HepG2 (cell line): ENCODE measurements around the gene RNASE8. TPM values are rescaled to one million over a fixed set of nuclear protein-coding genes. Genes with fewer than 3 reads are reported as not detected.
A peak's percentile ranks its signal among the peaks of the same experiment; 100 is the strongest.

Source experiments
- ATAC-seq: fragments of 200-7000 bp; cut with Tn5 transposase; 3 replicates; pipeline ENCODE4 v1.9.1; 2020; ENCODE audit warnings: mild to moderate bottlenecking, moderate library complexity
- BruUV-seq: library from RNA; stranded (reverse); fragments of 400-500 nt; replicated peaks from 2 replicates; lab custom pipeline; 2021; lab: Mats Ljungman, UMichigan
- CTCF ChIA-PET: fragments of 300-600 bp; formaldehyde crosslinking; extraction: SDS; loops from one replicate; lab custom pipeline; 2021; ENCODE audit warnings: low total read pairs, inconsistent platforms, low intra/inter-chr PET ratio; lab: Yijun Ruan, JAX
- POLR2A ChIA-PET: fragments of 350-600 bp; sonication (Branson Sonifier 250); formaldehyde crosslinking; loops from one replicate; lab custom pipeline; 2020; ENCODE audit warnings: antibody characterized with exemption, inconsistent platforms; lab: Yijun Ruan, JAX
- DNase-seq: peaks from one replicate; pipeline ENCODE4 v3.0.0-alpha.2; 2015; ENCODE audit warnings: low spot score
- FAIRE-seq: peaks from 3 replicates; lab custom pipeline; 2011; peaks lifted over from hg19 to GRCh38; lab: Jason Lieb, UNC
- H2AFZ ChIP-seq: one replicate; pipeline ENCODE4 v1.6.1; 2011; ENCODE audit warnings: low read length, inconsistent platforms
- H3K27ac ChIP-seq: fragments of 300-600 bp; 3 replicates; pipeline ENCODE4 v1.8.0; 2011; ENCODE audit warnings: mixed run types, mild to moderate bottlenecking, mixed read lengths, low read length, inconsistent platforms; ENCODE audit not compliant: insufficient read depth; ENCODE audit errors: extremely low read length
- H3K27me3 ChIP-seq, 2 experiments: fragments of 200-600 bp in 1 of 2; 2 replicates in 1 of 2; 3 replicates in 1 of 2; pipeline versions ENCODE4 v1.6.0 to v1.8.0; 2011; ENCODE audit warnings: low read length in 2 of 2, mild to moderate bottlenecking in 2 of 2, moderate library complexity in 2 of 2, inconsistent platforms in 1 of 2; ENCODE audit not compliant: insufficient read depth in 2 of 2, control insufficient read depth in 1 of 2
- H3K36me3 ChIP-seq, 2 experiments: fragments of 200-600 bp in 1 of 2; replicated peaks in 1 of 2; 2 replicates in 1 of 2; 3 replicates in 1 of 2; pipeline versions ENCODE4 v1.5.1 to v1.8.0; 2011; ENCODE audit warnings: low read length in 2 of 2, inconsistent platforms in 1 of 2; ENCODE audit not compliant: insufficient read depth in 2 of 2, control insufficient read depth in 1 of 2
- H3K4me1 ChIP-seq: 2 replicates; pipeline ENCODE4 v1.5.1; 2012; ENCODE audit warnings: low read length, inconsistent platforms; ENCODE audit not compliant: insufficient read depth
- H3K4me2 ChIP-seq: 2 replicates; pipeline ENCODE4 v1.6.0; 2011; ENCODE audit warnings: low read depth, low read length, inconsistent platforms
- H3K4me3 ChIP-seq, 3 experiments: fragments of 200-600 bp in 1 of 3; sonication (generic), shearing (Covaris generic) in 1 of 3; replicated peaks in 1 of 3; 2 replicates each; pipeline ENCODE4 v1.5.1; 2011 to 2016; ENCODE audit warnings: low read length in 3 of 3, inconsistent platforms in 2 of 3, low read depth in 2 of 3, mild to moderate bottlenecking in 2 of 3, control low read depth in 1 of 3, mixed read lengths in 1 of 3; ENCODE audit not compliant: insufficient read depth in 1 of 3
- H3K79me2 ChIP-seq: one replicate; pipeline ENCODE4 v1.6.1; 2011; ENCODE audit warnings: low read length, inconsistent platforms; ENCODE audit not compliant: insufficient read depth
- H3K9ac ChIP-seq: 2 replicates; pipeline ENCODE4 v1.6.0; 2011; ENCODE audit warnings: mild to moderate bottlenecking, low read depth, low read length, inconsistent platforms; ENCODE audit not compliant: insufficient read depth
- H3K9me3 ChIP-seq: 2 replicates; pipeline ENCODE4 v1.5.1; 2012; ENCODE audit warnings: mild to moderate bottlenecking, low read length
- H4K20me1 ChIP-seq: 2 replicates; pipeline ENCODE4 v1.6.0; 2011; ENCODE audit warnings: inconsistent platforms, mild to moderate bottlenecking, low read length, moderate library complexity; ENCODE audit not compliant: insufficient read depth
- FOXK1 ChIP-seq: sonication (generic); formaldehyde crosslinking; IDR thresholded peaks from 2 replicates; pipeline ENCODE4 v1.4.0; 2020; ENCODE audit warnings: low read depth, missing genetic modification reagents, borderline replicate concordance
- GMEB2 ChIP-seq: IDR thresholded peaks from 2 replicates; pipeline ENCODE4 v1.6.1; 2016; ENCODE audit warnings: missing biosample characterization, missing genetic modification reagents, low read depth
- NFATC3 ChIP-seq: sonication (generic); formaldehyde crosslinking; IDR thresholded peaks from 2 replicates; pipeline ENCODE4 v1.5.1; 2020; ENCODE audit warnings: mild to moderate bottlenecking, missing genetic modification reagents
- NFE2L1 ChIP-seq: sonication (generic); formaldehyde crosslinking; IDR thresholded peaks from 2 replicates; pipeline ENCODE4 v1.4.0; 2020; ENCODE audit warnings: missing genetic modification reagents, mild to moderate bottlenecking, borderline replicate concordance
- NFYB ChIP-seq: sonication (generic); formaldehyde crosslinking; IDR thresholded peaks from 2 replicates; pipeline ENCODE4 v1.4.0; 2020; ENCODE audit warnings: missing genetic modification reagents
- PTBP1 ChIP-seq: fragments of 200-400 bp; formaldehyde crosslinking; IDR thresholded peaks from 2 replicates; pipeline ENCODE4 v1.6.1; 2018; ENCODE audit warnings: low read length, low read depth; ENCODE audit not compliant: poor library complexity, severe bottlenecking
- SATB2 ChIP-seq: sonication (generic); formaldehyde crosslinking; IDR thresholded peaks from 2 replicates; pipeline ENCODE4 v1.5.0; 2020; ENCODE audit warnings: missing genetic modification reagents
- SRSF1 ChIP-seq: fragments of 200-400 bp; formaldehyde crosslinking; optimal IDR thresholded peaks from 2 replicates; pipeline ENCODE3; 2017; ENCODE audit warnings: mild to moderate bottlenecking, low read depth, low read length, moderate library complexity
- THAP7 ChIP-seq: sonication (generic); formaldehyde crosslinking; IDR thresholded peaks from 2 replicates; pipeline ENCODE4 v1.8.1; 2023; ENCODE audit warnings: mild to moderate bottlenecking, missing genetic modification reagents
- THAP8 ChIP-seq: sonication (generic); formaldehyde crosslinking; IDR thresholded peaks from 2 replicates; pipeline ENCODE4 v1.5.1; 2020; ENCODE audit warnings: missing genetic modification reagents, mild to moderate bottlenecking, borderline replicate concordance
- ZNF34 ChIP-seq: sonication (generic); formaldehyde crosslinking; IDR thresholded peaks from 2 replicates; pipeline ENCODE4 v1.4.0; 2020; ENCODE audit warnings: mild to moderate bottlenecking, missing genetic modification reagents, borderline replicate concordance
- ZNF350 ChIP-seq: sonication (generic); formaldehyde crosslinking; IDR thresholded peaks from 2 replicates; pipeline ENCODE4 v1.4.0; 2020; ENCODE audit warnings: mild to moderate bottlenecking, low read depth, missing genetic modification reagents, borderline replicate concordance
- ZNF569 ChIP-seq: sonication (generic); formaldehyde crosslinking; IDR thresholded peaks from 2 replicates; pipeline ENCODE4 v1.5.0; 2020; ENCODE audit warnings: mild to moderate bottlenecking, missing genetic modification reagents, moderate library complexity, borderline replicate concordance
- ZNF570 ChIP-seq: sonication (generic); formaldehyde crosslinking; IDR thresholded peaks from 2 replicates; pipeline ENCODE4 v1.4.0; 2020; ENCODE audit warnings: mild to moderate bottlenecking, missing genetic modification reagents, borderline replicate concordance
- WGBS: methylation state at CpG from one replicate; pipeline ENCODE4 v1.1.6; 2017; ENCODE audit warnings: low lambda C conversion rate; 5-methylcytosine and 5-hydroxymethylcytosine counted together
- in situ Hi-C: cut with HindIII; loops from 2 replicates; pipeline ENCODE4 v1.10.0; 2017; ENCODE audit warnings: low pct_unique_long_range_greater_than_20kb; ENCODE audit not compliant: extremely low pct_ligation_motif_present
- intact Hi-C: fragments of 100-400 bp; cut with micrococcal nuclease; formaldehyde crosslinking; loops from one replicate; pipeline ENCODE4 v1.10.0; 2022; ENCODE audit not compliant: unreplicated experiment
- polyA plus RNA-seq, 8 experiments: library from polyadenylated mRNA; depleted of rRNA in 3 of 8; stranded (reverse) in 7 of 8; unstranded in 1 of 8; fragments of >200 nt; fragmentation: Illumina TruSeq in 4 of 8; extraction: Trizol in 4 of 8; gene quantifications; 2 replicates each; pipeline versions ENCODE4 v1.2.1 to v1.2.3, GENCODE V29; 2011 to 2016; ENCODE audit warnings: low read depth in 4 of 8, missing spikeins in 1 of 8, mixed read lengths in 1 of 8; ENCODE audit not compliant: insufficient read depth in 1 of 8
- total RNA-seq, 5 experiments: library from RNA; depleted of rRNA; stranded (reverse); fragments of >200 nt; fragmentation: Illumina TruSeq; extraction: Trizol; gene quantifications; 2 replicates each; pipeline ENCODE4 v1.2.3, GENCODE V29; 2016; ENCODE audit warnings: low read depth in 1 of 5
- TF ChIP-seq, protein P1 (sequence below): sonication (generic); formaldehyde crosslinking; IDR thresholded peaks from 2 replicates; pipeline ENCODE4 v1.4.0; 2020; ENCODE audit warnings: mild to moderate bottlenecking, missing genetic modification reagents
- TF ChIP-seq, protein P2 (sequence below): sonication (generic); formaldehyde crosslinking; IDR thresholded peaks from 2 replicates; pipeline ENCODE4 v1.5.0; 2020; ENCODE audit warnings: missing genetic modification reagents, mild to moderate bottlenecking, borderline replicate concordance
- TF ChIP-seq, protein P3 (sequence below): sonication (generic); formaldehyde crosslinking; IDR thresholded peaks from 2 replicates; pipeline ENCODE4 v1.4.0; 2020; ENCODE audit warnings: missing genetic modification reagents, borderline replicate concordance

Gene RNASE8
- total and polyA plus RNA-seq, 2 of the 13 experiments (the other 11 are each of a cell fraction or from before 2014, with no cell fraction given), result not detected

DNA sequence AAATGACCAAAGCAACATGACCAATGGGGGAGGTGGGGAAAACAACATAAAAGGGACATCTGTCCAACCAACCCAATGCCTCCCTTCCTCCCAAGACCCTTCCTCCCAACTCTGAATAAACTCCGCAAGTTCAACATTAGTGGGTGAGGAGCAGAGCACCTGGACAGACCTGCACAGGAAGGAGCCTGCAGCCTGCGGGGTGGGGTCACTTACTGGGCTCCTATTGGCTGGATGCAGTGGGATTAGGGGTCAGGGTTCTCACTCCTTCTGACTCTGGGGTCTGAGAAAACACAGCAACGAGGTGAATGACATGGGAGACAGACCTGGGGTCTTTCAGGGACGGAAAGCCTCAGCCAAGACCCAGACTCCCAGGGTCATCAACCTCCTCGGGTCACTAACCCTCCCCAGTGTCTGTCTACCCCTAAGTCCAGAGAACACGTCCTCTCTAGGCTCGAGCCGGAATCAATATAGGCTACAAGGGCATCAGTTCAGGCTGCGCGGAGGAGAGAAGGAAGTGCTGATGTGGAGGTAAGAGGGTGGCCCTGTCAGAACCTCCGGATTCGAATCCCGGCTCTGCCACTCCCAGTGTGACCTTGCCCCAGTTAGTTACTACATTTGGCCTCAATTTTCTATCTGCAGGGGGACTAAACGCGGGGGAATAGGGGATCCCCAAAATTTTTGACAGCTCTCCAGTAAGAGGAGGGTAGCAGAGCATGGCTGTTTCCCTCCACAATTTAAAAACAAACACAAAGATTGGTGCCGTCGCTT lies 33.6 kb upstream of the RNASE8 start:
- no TSS peak for BruUV-seq
- intact Hi-C loops, result no loop called here
- peak; percentile 59 for DNase-seq
- peaks cover 22 to 29% of the 10 kb centered on the region in 2 experiments for H3K36me3 ChIP-seq
- H3K4me3 ChIP-seq, result peak overlapping the region; percentile 65 to 96 (median 94)
- ChIA-PET POLR2A (interaction anchor here (0.7 to 3.0 kb wide), 14 partner anchors 9 to 80 kb away, joined by 3 to 26 read pairs (median 4); partner anchors contain the start of gene ARHGEF40), CTCF (interaction anchor here (0.9 kb wide), 1 partner anchor 16 kb away, joined by 4 read pairs; no protein-coding TSS in a partner anchor)
- H3K9me3 ChIP-seq, result no peaks in the 10 kb centered on the region
- no peaks in the 10 kb centered on the region for H4K20me1 ChIP-seq
- WGBS, result 10% methylated on average over 17 of the region's 17 CpGs
- FAIRE-seq, result peak; percentile 81
- peak overlapping the region; percentile 83 for H3K27ac ChIP-seq
- peak; percentile 73 for ATAC-seq
- peaks cover 57% of the 10 kb centered on the region for H3K4me1 ChIP-seq
- peak overlapping the region; percentile 92 for H3K4me2 ChIP-seq
- no peaks in the 10 kb centered on the region; a peak in 1 of 5 replicates for H3K27me3 ChIP-seq
- peaks cover 13% of the 10 kb centered on the region for H3K79me2 ChIP-seq
- no peak overlapping the region for H2AFZ ChIP-seq
- in situ Hi-C loops, result no loop called here
- H3K9ac ChIP-seq, result peak overlapping the region; percentile 96
- TF ChIP-seq NFE2L1 (CRISPR knock-in tag), result no peak
- TF ChIP-seq FOXK1, result no peak
- TF ChIP-seq THAP8 (CRISPR knock-in tag), result no peak
- TF ChIP-seq ZNF569 (CRISPR knock-in tag), result no peak
- TF ChIP-seq THAP7 (CRISPR knock-in tag), result no peak
- TF ChIP-seq PTBP1, result no peak
- no peak for TF ChIP-seq GMEB2 (CRISPR knock-in tag)
- no peak for TF ChIP-seq ZNF570
- TF ChIP-seq SATB2 (CRISPR knock-in tag), result no peak
- TF ChIP-seq, protein P1, sequence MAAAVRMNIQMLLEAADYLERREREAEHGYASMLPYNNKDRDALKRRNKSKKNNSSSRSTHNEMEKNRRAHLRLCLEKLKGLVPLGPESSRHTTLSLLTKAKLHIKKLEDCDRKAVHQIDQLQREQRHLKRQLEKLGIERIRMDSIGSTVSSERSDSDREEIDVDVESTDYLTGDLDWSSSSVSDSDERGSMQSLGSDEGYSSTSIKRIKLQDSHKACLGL (CRISPR knock-in tag), result no peak
- TF ChIP-seq SRSF1, result no peak
- TF ChIP-seq ZNF34, result no peak
- TF ChIP-seq, protein P2, sequence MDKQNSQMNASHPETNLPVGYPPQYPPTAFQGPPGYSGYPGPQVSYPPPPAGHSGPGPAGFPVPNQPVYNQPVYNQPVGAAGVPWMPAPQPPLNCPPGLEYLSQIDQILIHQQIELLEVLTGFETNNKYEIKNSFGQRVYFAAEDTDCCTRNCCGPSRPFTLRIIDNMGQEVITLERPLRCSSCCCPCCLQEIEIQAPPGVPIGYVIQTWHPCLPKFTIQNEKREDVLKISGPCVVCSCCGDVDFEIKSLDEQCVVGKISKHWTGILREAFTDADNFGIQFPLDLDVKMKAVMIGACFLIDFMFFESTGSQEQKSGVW (CRISPR knock-in tag), result no peak
- no peak for TF ChIP-seq NFATC3 (CRISPR knock-in tag)
- TF ChIP-seq, protein P3, sequence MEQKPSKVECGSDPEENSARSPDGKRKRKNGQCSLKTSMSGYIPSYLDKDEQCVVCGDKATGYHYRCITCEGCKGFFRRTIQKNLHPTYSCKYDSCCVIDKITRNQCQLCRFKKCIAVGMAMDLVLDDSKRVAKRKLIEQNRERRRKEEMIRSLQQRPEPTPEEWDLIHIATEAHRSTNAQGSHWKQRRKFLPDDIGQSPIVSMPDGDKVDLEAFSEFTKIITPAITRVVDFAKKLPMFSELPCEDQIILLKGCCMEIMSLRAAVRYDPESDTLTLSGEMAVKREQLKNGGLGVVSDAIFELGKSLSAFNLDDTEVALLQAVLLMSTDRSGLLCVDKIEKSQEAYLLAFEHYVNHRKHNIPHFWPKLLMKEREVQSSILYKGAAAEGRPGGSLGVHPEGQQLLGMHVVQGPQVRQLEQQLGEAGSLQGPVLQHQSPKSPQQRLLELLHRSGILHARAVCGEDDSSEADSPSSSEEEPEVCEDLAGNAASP (CRISPR knock-in tag), result peak; percentile 44; the same call in 1 of the 2 replicates
- peak; percentile 39; the same call in 1 of the 2 replicates for TF ChIP-seq NFYB (CRISPR knock-in tag)
- no peak for TF ChIP-seq ZNF350
